GM12878 (cell line): ENCODE results near the gene DDX11. TPM values are rescaled to one million over a fixed set of nuclear protein-coding genes. Genes with fewer than 3 reads are reported as not detected.
"Not testable (repeated sequence)": the region's sequence is repeated elsewhere in the genome, so short reads cannot be mapped to it uniquely, and the experiment has no call there.

Source experiments
- ATAC-seq: fragments of 200-7000 bp; cut with Tn5 transposase; 3 replicates; pipeline ENCODE4 v1.9.1; 2020; ENCODE audit warnings: mild to moderate bottlenecking, moderate library complexity
- BruUV-seq: library from RNA; stranded (reverse); fragments of 400-500 nt; replicated peaks from 2 replicates; lab custom pipeline; 2021; lab: Mats Ljungman, UMichigan
- CTCF ChIA-PET: fragments of 300-600 bp; sonication (Branson Sonifier 250); formaldehyde crosslinking; extraction: SDS; loops from one replicate; lab custom pipeline; 2021; ENCODE audit warnings: inconsistent platforms; lab: Yijun Ruan, JAX
- POLR2A ChIA-PET: fragments of 350-600 bp; formaldehyde crosslinking; extraction: SDS; loops from one replicate; lab custom pipeline; 2021; ENCODE audit warnings: inconsistent platforms; lab: Charles Lee
- RAD21 ChIA-PET: fragments of 300-600 bp; sonication (Branson Sonifier 250); formaldehyde crosslinking; loops from one replicate; lab custom pipeline; 2023; ENCODE audit warnings: antibody characterized with exemption; ENCODE audit not compliant: unreplicated experiment; lab: Charles Lee
- SMC1A ChIA-PET: fragments of 300-600 bp; sonication (Branson Sonifier 250); formaldehyde crosslinking; loops from one replicate; lab custom pipeline; 2023; ENCODE audit not compliant: unreplicated experiment, uncharacterized antibody; lab: Charles Lee
- DNase-seq: peaks from one replicate; pipeline ENCODE4 v3.0.0-alpha.2; 2011; ENCODE audit warnings: low read depth, low spot score
- FAIRE-seq: peaks from 3 replicates; lab custom pipeline; 2011; peaks lifted over from hg19 to GRCh38; lab: Jason Lieb, UNC
- H2AFZ ChIP-seq: 2 replicates; pipeline ENCODE4 v1.6.0; 2011; ENCODE audit warnings: low read depth, low read length, control low read depth; ENCODE audit not compliant: control insufficient read depth
- H3K27ac ChIP-seq: 2 replicates; pipeline ENCODE4 v1.5.1; 2011; ENCODE audit warnings: control low read depth; ENCODE audit not compliant: control insufficient read depth, insufficient read depth
- H3K27me3 ChIP-seq, 2 experiments: replicated peaks in 1 of 2; 2 replicates each; pipeline versions ENCODE4 v1.6.0 to v1.6.1; 2011; ENCODE audit warnings: low read length in 1 of 2; ENCODE audit not compliant: control insufficient read depth in 2 of 2, insufficient read depth in 2 of 2
- H3K36me3 ChIP-seq, 2 experiments: 2 replicates each; pipeline ENCODE4 v1.5.1; 2011; ENCODE audit warnings: low read length in 1 of 2; ENCODE audit not compliant: control insufficient read depth in 2 of 2, insufficient read depth in 2 of 2
- H3K4me1 ChIP-seq: 2 replicates; pipeline ENCODE4 v1.6.1; 2011; ENCODE audit warnings: mild to moderate bottlenecking, low read length, moderate library complexity, mixed read lengths; ENCODE audit not compliant: control insufficient read depth, insufficient read depth
- H3K4me2 ChIP-seq: 2 replicates; pipeline ENCODE4 v1.6.0; 2011; ENCODE audit warnings: control low read depth; ENCODE audit not compliant: control insufficient read depth, insufficient read depth
- H3K4me3 ChIP-seq: fragments of 200-600 bp; sonication (generic); 2 replicates; pipeline ENCODE4 v1.5.1; 2016
- H3K79me2 ChIP-seq: 2 replicates; pipeline ENCODE4 v1.6.0; 2011; ENCODE audit warnings: low read length; ENCODE audit not compliant: control insufficient read depth, insufficient read depth
- H3K9ac ChIP-seq: 2 replicates; pipeline ENCODE4 v1.8.0; 2011; ENCODE audit warnings: low read length, control low read depth, mixed read lengths; ENCODE audit not compliant: control insufficient read depth, insufficient read depth
- H3K9me3 ChIP-seq: replicated peaks from 3 replicates; pipeline ENCODE4 v1.5.1; 2011; ENCODE audit warnings: mild to moderate bottlenecking, low read length; ENCODE audit not compliant: control insufficient read depth, insufficient read depth
- H4K20me1 ChIP-seq: 2 replicates; pipeline ENCODE4 v1.6.0; 2011; ENCODE audit not compliant: control insufficient read depth, insufficient read depth
- MTA3 ChIP-seq: IDR thresholded peaks from 2 replicates; pipeline ENCODE4 v1.6.1; 2012; ENCODE audit warnings: low read length, inconsistent platforms, borderline replicate concordance
- PAX5 ChIP-seq: IDR thresholded peaks from 2 replicates; pipeline ENCODE4 v1.6.1; 2011; ENCODE audit warnings: low read depth, low read length, borderline replicate concordance
- SPI1 ChIP-seq: IDR thresholded peaks from 2 replicates; pipeline ENCODE4 v1.6.1; 2011; ENCODE audit warnings: low read depth, mild to moderate bottlenecking, low read length, moderate library complexity, borderline replicate concordance; ENCODE audit not compliant: insufficient read depth
- SREBF2 ChIP-seq: IDR thresholded peaks from 2 replicates; pipeline ENCODE4 v1.6.1; 2012; ENCODE audit warnings: mild to moderate bottlenecking, low read length
- WGBS: methylation state at CpG from one replicate; pipeline ENCODE4 v1.1.6; 2016; ENCODE audit warnings: low lambda C conversion rate; ENCODE audit not compliant: insufficient replicate concordance, insufficient coverage; ENCODE audit errors: missing lambda C conversion rate; 5-methylcytosine and 5-hydroxymethylcytosine counted together
- in situ Hi-C: fragments of 300-500 bp; cut with MboI; formaldehyde crosslinking; loops from 9 replicates; pipeline ENCODE4 v1.14.3; 2018; ENCODE audit warnings: mixed read lengths
- intact Hi-C: fragments of 100-400 bp; cut with micrococcal nuclease; formaldehyde crosslinking; loops from one replicate; pipeline ENCODE4 v1.14.2; 2022; ENCODE audit not compliant: unreplicated experiment
- polyA plus RNA-seq, 11 experiments: library from polyadenylated mRNA; depleted of rRNA in 4 of 11; unstranded in 6 of 11; stranded (reverse) in 5 of 11; fragments of >200 nt; fragmentation: Nextera tagmentation in 4 of 11; fragmentation: Illumina TruSeq in 1 of 11; extraction: Ambion mirVana in 4 of 11; extraction: Trizol in 1 of 11; gene quantifications; 1 replicate in 1 of 11; 2 replicates in 10 of 11; pipeline versions ENCODE4 v1.2.1 to v1.2.3, GENCODE V29; 2011 to 2016; ENCODE audit warnings: inconsistent platforms in 2 of 11, missing spikeins in 2 of 11, low read depth in 1 of 11
- total RNA-seq, 4 experiments: library from RNA; depleted of rRNA in 3 of 4; stranded (reverse); fragments of >200 nt in 3 of 4; fragmentation: Illumina TruSeq in 1 of 4; extraction: Trizol in 1 of 4; gene quantifications; 2 replicates each; pipeline versions ENCODE4 v1.2.1 to v1.2.3, GENCODE V29; 2013 to 2021

Gene DDX11
- total and polyA plus RNA-seq, 10 of the 15 experiments (the other 5 are each of a cell fraction or from before 2014, with no cell fraction given): 3.8 to 94.2 (median 46.3) TPM

DNA sequence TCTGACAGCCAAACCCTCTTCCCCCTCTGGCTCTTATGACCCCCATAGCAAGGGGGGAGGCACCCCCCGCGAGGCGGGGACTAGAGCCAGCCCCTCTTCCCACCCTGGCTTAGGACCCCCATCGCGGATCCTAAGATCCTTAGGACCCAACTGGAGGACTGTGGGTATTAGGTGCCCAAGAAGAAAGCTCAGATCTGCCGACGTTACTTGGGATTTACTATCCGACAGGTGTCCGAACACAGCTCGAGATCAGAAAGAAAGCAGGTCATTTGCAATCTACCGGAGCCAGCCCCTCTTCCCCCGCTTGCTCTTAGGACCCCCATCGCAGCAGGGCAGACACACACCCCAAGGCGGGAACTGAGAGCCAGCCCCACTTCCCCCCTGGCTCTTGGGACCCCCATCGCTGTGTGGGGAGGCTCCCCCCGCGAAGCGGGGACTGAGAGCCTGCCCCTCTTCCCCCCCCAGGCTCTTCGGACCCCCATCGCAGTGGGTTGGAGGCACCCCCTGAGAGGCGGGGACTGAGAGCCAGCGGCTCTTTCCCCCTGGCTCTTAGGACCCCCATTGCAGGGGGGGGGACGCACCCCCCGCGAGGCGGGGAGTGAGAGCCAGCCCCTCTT is 46.8 kb downstream of the DDX11 start:
- POLR2A ChIA-PET: no interaction called here
- in situ Hi-C loops: no loop called here
- Histone ChIP-seq H3K79me2 (no peaks in the 10 kb centered on the region), H3K4me2 (no peak overlapping the region)
- TF ChIP-seq SPI1: no peak
- TF ChIP-seq PAX5: no peak
- no peak for TF ChIP-seq SREBF2
- no peak for TF ChIP-seq MTA3
- TF ChIP-seq, all 136 proteins: peak for 0
- ATAC-seq (no peak), DNase-seq (no peak), FAIRE-seq (no peak)
- Histone ChIP-seq H4K20me1 (no peaks in the 10 kb centered on the region), H3K4me1 (peaks cover 3% of the 10 kb centered on the region), H3K27ac (no peak overlapping the region), H3K4me3 (no peak overlapping the region), H3K9me3 (no peaks in the 10 kb centered on the region), H3K9ac (no peak overlapping the region), H2AFZ (no peak overlapping the region), H3K27me3 (no peaks in the 10 kb centered on the region; a peak in 1 of 4 replicates), H3K36me3 (no peaks in the 10 kb centered on the region)
- RAD21 ChIA-PET: no interaction called here
- BruUV-seq: no TSS peak
- intact Hi-C loops: no loop called here
- SMC1A ChIA-PET: no interaction called here
- CTCF ChIA-PET: no interaction called here
- 88% methylated on average over 20 of the region's 26 CpGs for WGBS

DNA sequence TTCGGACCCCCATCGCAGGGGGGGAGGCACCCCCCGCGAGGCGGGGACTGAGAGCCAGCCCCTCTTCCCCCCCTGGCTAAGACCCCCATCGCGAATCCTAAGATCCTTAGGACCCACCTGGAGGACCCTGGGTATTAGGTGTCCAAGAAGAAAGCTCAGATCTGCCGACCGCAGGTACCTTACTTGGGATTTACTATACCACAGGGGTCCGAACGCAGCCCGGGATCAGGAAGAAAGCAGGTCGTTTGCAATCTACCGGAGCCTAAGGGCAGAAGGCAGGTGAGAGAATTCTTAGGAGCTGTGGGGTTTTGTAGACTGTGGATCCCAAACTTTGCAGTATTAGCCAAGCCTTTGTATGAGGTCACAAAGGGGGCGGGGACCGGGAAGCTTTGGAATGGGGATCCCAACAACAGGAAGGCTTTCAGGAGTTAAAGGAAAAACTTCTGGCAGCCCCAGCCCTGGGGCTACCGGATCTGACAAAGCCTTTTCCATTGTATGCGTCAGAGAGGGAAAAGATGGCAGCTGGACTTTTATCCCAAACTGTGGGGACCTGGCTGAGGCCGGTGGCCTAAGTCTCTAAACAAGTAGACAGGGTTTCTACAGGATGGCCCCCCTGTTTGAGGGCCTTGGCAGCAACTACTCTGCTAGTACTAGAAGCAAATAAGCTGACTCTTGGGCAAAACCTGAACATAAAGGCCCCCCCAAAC is 47.5 kb downstream of the DDX11 start:
- in situ Hi-C loops, CTCF ChIA-PET, ATAC-seq, DNase-seq, H3K4me1 ChIP-seq, H3K9ac ChIP-seq, H3K9me3 ChIP-seq, H3K79me2 ChIP-seq, H3K27me3 ChIP-seq, H3K36me3 ChIP-seq, SMC1A ChIA-PET, H3K4me2 ChIP-seq, BruUV-seq, intact Hi-C loops, H4K20me1 ChIP-seq, RAD21 ChIA-PET, H3K4me3 ChIP-seq, FAIRE-seq, POLR2A ChIA-PET, H2AFZ ChIP-seq, H3K27ac ChIP-seq: not testable (repeated sequence)
- 73% methylated on average over 12 of the region's 19 CpGs for whole genome bisulfite sequencing
